H9 (cell line): ENCODE measurements around the gene XPO1. TPM values are rescaled to one million over a fixed set of nuclear protein-coding genes. Genes with fewer than 3 reads are reported as not detected.
"Not testable (repeated sequence)": the region's sequence is repeated elsewhere in the genome, so short reads cannot be mapped to it uniquely, and the experiment has no call there.

Experiments used
- DNase-seq: peaks from one replicate; pipeline ENCODE4 v3.0.0-alpha.2; 2017
- H2AFZ ChIP-seq: one replicate; pipeline ENCODE4 v1.6.1; 2013; ENCODE audit warnings: mild to moderate bottlenecking, low read length, control low read depth, moderate library complexity
- H2AK5ac ChIP-seq: 2 replicates; pipeline ENCODE4 v1.6.1; 2013; ENCODE audit warnings: low read length, control low read depth, mixed read lengths; ENCODE audit not compliant: insufficient read length
- H2BK120ac ChIP-seq: one replicate; pipeline ENCODE4 v1.6.1; 2013; ENCODE audit warnings: low read depth, mild to moderate bottlenecking, low read length, control low read depth, inconsistent platforms; ENCODE audit not compliant: poor library complexity, severe bottlenecking
- H2BK12ac ChIP-seq: 2 replicates; pipeline ENCODE4 v1.6.1; 2013; ENCODE audit warnings: low read length, control low read depth, mixed read lengths, low read depth; ENCODE audit not compliant: insufficient read length
- H2BK15ac ChIP-seq: 2 replicates; pipeline ENCODE4 v1.6.1; 2013; ENCODE audit warnings: low read depth, low read length, control low read depth
- H2BK20ac ChIP-seq: one replicate; pipeline ENCODE4 v1.6.1; 2013; ENCODE audit warnings: low read depth, mild to moderate bottlenecking, low read length, control low read depth, inconsistent platforms; ENCODE audit not compliant: poor library complexity, severe bottlenecking
- H2BK5ac ChIP-seq: 2 replicates; pipeline ENCODE4 v1.6.1; 2013; ENCODE audit warnings: low read length, control low read depth, mixed read lengths; ENCODE audit not compliant: insufficient read length
- H3K14ac ChIP-seq: 2 replicates; pipeline ENCODE4 v1.6.1; 2013; ENCODE audit warnings: low read length, control low read depth; ENCODE audit not compliant: insufficient read depth
- H3K18ac ChIP-seq: 2 replicates; pipeline ENCODE4 v1.6.1; 2013; ENCODE audit warnings: low read depth, mild to moderate bottlenecking, mixed read lengths, low read length, control low read depth; ENCODE audit not compliant: insufficient read length
- H3K23ac ChIP-seq: 2 replicates; pipeline ENCODE4 v1.6.1; 2013; ENCODE audit warnings: low read length, control low read depth, mixed read lengths, low read depth; ENCODE audit not compliant: insufficient read length
- H3K23me2 ChIP-seq: 2 replicates; pipeline ENCODE4 v1.6.1; 2013; ENCODE audit warnings: low read depth, mild to moderate bottlenecking, mixed read lengths, low read length, control low read depth; ENCODE audit not compliant: insufficient read length, poor library complexity, severe bottlenecking
- H3K27ac ChIP-seq: 2 replicates; pipeline ENCODE4 v1.5.1; 2013; ENCODE audit warnings: low read length, control low read depth, mixed read lengths, low read depth; ENCODE audit not compliant: insufficient read length
- H3K27me3 ChIP-seq: 2 replicates; pipeline ENCODE4 v1.6.1; 2013; ENCODE audit warnings: low read length, control low read depth, inconsistent platforms; ENCODE audit not compliant: insufficient read depth
- H3K4ac ChIP-seq: 2 replicates; pipeline ENCODE4 v1.6.1; 2013; ENCODE audit warnings: low read depth, mild to moderate bottlenecking, control low read depth, inconsistent platforms, low read length, moderate library complexity
- H3K4me1 ChIP-seq: 2 replicates; pipeline ENCODE4 v1.6.1; 2013; ENCODE audit warnings: low read length, control low read depth, inconsistent platforms; ENCODE audit not compliant: insufficient read depth
- H3K4me2 ChIP-seq: 2 replicates; pipeline ENCODE4 v1.6.1; 2013; ENCODE audit warnings: low read length, control low read depth, mixed read lengths; ENCODE audit not compliant: insufficient read length, insufficient read depth
- H3K56ac ChIP-seq: 2 replicates; pipeline ENCODE4 v1.6.1; 2013; ENCODE audit warnings: low read depth, mild to moderate bottlenecking, mixed read lengths, low read length, control low read depth; ENCODE audit not compliant: insufficient read length
- H3K79me1 ChIP-seq: 2 replicates; pipeline ENCODE4 v1.6.1; 2013; ENCODE audit warnings: low read depth, mild to moderate bottlenecking, moderate library complexity, low read length, control low read depth, inconsistent platforms; ENCODE audit not compliant: insufficient read depth, poor library complexity, severe bottlenecking
- H3K79me2 ChIP-seq: 2 replicates; pipeline ENCODE4 v1.6.1; 2013; ENCODE audit warnings: low read length, control low read depth, inconsistent platforms; ENCODE audit not compliant: insufficient read depth
- H3K9ac ChIP-seq: 2 replicates; pipeline ENCODE4 v1.6.1; 2013; ENCODE audit warnings: low read length, control low read depth, mixed read lengths; ENCODE audit not compliant: insufficient read length; ENCODE audit errors: extremely low read depth
- H3K9me3 ChIP-seq: one replicate; pipeline ENCODE4 v1.6.1; 2013; ENCODE audit warnings: low read depth, low read length, inconsistent platforms; ENCODE audit not compliant: control insufficient read depth
- H3T11ph ChIP-seq: one replicate; pipeline ENCODE4 v1.6.1; 2013; ENCODE audit warnings: mild to moderate bottlenecking, low read length, control low read depth, inconsistent platforms
- H4K20me1 ChIP-seq: one replicate; pipeline ENCODE4 v1.6.1; 2013; ENCODE audit not compliant: control insufficient read depth, insufficient read length, insufficient read depth
- H4K5ac ChIP-seq: 2 replicates; pipeline ENCODE4 v1.6.1; 2013; ENCODE audit warnings: low read depth, mild to moderate bottlenecking, mixed read lengths, low read length, control low read depth; ENCODE audit not compliant: insufficient read length
- H4K8ac ChIP-seq: replicated peaks from 2 replicates; pipeline ENCODE4 v1.6.1; 2013; ENCODE audit warnings: low read length, control low read depth, mixed read lengths, low read depth; ENCODE audit not compliant: insufficient read length
- H4K91ac ChIP-seq: 2 replicates; pipeline ENCODE4 v1.6.1; 2013; ENCODE audit warnings: low read depth, mild to moderate bottlenecking, moderate library complexity, mixed read lengths, low read length, control low read depth; ENCODE audit not compliant: insufficient read length
- H3K27ac Mint-ChIP-seq, 3 experiments: 2 replicates in 2 of 3; 3 replicates in 1 of 3; pipeline ENCODE4 v1.8.0; 2020 to 2021; ENCODE audit warnings: mixed read lengths in 3 of 3, mild to moderate bottlenecking in 1 of 3, moderate library complexity in 1 of 3
- H3K27me3 Mint-ChIP-seq: 2 replicates; pipeline ENCODE4 v1.8.0; 2021; ENCODE audit warnings: low read depth, mild to moderate bottlenecking, moderate library complexity, mixed read lengths
- H3K36me3 Mint-ChIP-seq, 3 experiments: 2 replicates in 2 of 3; 3 replicates in 1 of 3; pipeline ENCODE4 v1.8.0; 2020 to 2021; ENCODE audit warnings: low read depth in 3 of 3, mixed read lengths in 3 of 3; ENCODE audit not compliant: insufficient read depth in 1 of 3
- H3K4me1 Mint-ChIP-seq, 2 experiments: 2 replicates each; pipeline ENCODE4 v1.8.0; 2020; ENCODE audit warnings: mixed read lengths in 2 of 2
- H3K4me3 Mint-ChIP-seq, 2 experiments: 2 replicates in 1 of 2; 3 replicates in 1 of 2; pipeline ENCODE4 v1.8.0; 2020 to 2021; ENCODE audit warnings: mild to moderate bottlenecking in 2 of 2, mixed read lengths in 2 of 2, moderate library complexity in 1 of 2
- H3K9me3 Mint-ChIP-seq, 2 experiments: 2 replicates in 1 of 2; 3 replicates in 1 of 2; pipeline ENCODE4 v1.8.0; 2020; ENCODE audit warnings: mild to moderate bottlenecking in 2 of 2, mixed read lengths in 2 of 2, moderate library complexity in 1 of 2
- WGBS: extraction: QIAGEN DNeasy Blood & Tissue Kit; methylation state at CpG from one replicate; pipeline ENCODE4 v1.1.7; 2013; ENCODE audit warnings: missing lambda C conversion rate, low lambda C conversion rate, mixed read lengths; ENCODE audit not compliant: insufficient read length; ENCODE audit errors: extremely low coverage; 5-methylcytosine and 5-hydroxymethylcytosine counted together
- total RNA-seq: library from RNA; stranded (reverse); gene quantifications from 2 replicates; pipeline ENCODE4 v1.2.1, GENCODE V29; 2021
- TF ChIP-seq, protein P1 (sequence below): fragments of 200-600 bp; sonication (generic); conservative IDR thresholded peaks from 3 replicates; pipeline ENCODE4 v1.8.0; 2021; ENCODE audit warnings: antibody characterized with exemption, mild to moderate bottlenecking

The XPO1 gene
- total RNA-seq, 1 experiment from 2014 or later = 320 TPM

- no peak overlapping the region for H3T11ph ChIP-seq
- H4K91ac ChIP-seq = no peak overlapping the region
- H3K4me1 Mint-ChIP-seq = peaks cover 18 to 24% of the 10 kb centered on the region in 2 experiments
- no peak overlapping the region for H2AK5ac ChIP-seq
- peaks cover 2% of the 10 kb centered on the region; the same call in 1 of the 2 replicates for H3K4me1 ChIP-seq
- H3K9ac ChIP-seq = no peak overlapping the region
- no peak overlapping the region for H4K8ac ChIP-seq
- H3K4me2 ChIP-seq = no peak overlapping the region
- H3K23ac ChIP-seq = no peak overlapping the region
- H3K9me3 ChIP-seq = no peaks in the 10 kb centered on the region
- H2AFZ ChIP-seq = no peak overlapping the region
- H3K23me2 ChIP-seq = no peaks in the 10 kb centered on the region
- peak overlapping the region; percentile 46 to 88 (median 84); a peak in 5 of 7 replicates for H3K27ac Mint-ChIP-seq
- no peaks in the 10 kb centered on the region for H4K20me1 ChIP-seq
- H3K4ac ChIP-seq = no peak overlapping the region
- DNase-seq = no peak
- no peak overlapping the region for H2BK120ac ChIP-seq
- no peak overlapping the region for H3K56ac ChIP-seq
- no peaks in the 10 kb centered on the region for H3K79me1 ChIP-seq
- no peak overlapping the region for H3K4me3 Mint-ChIP-seq
- no peak overlapping the region for H2BK12ac ChIP-seq
- H3K18ac ChIP-seq = no peak overlapping the region
- H3K79me2 ChIP-seq = no peaks in the 10 kb centered on the region
- TF ChIP-seq, protein P1, sequence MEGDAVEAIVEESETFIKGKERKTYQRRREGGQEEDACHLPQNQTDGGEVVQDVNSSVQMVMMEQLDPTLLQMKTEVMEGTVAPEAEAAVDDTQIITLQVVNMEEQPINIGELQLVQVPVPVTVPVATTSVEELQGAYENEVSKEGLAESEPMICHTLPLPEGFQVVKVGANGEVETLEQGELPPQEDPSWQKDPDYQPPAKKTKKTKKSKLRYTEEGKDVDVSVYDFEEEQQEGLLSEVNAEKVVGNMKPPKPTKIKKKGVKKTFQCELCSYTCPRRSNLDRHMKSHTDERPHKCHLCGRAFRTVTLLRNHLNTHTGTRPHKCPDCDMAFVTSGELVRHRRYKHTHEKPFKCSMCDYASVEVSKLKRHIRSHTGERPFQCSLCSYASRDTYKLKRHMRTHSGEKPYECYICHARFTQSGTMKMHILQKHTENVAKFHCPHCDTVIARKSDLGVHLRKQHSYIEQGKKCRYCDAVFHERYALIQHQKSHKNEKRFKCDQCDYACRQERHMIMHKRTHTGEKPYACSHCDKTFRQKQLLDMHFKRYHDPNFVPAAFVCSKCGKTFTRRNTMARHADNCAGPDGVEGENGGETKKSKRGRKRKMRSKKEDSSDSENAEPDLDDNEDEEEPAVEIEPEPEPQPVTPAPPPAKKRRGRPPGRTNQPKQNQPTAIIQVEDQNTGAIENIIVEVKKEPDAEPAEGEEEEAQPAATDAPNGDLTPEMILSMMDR = no peak
- no peak overlapping the region for H4K5ac ChIP-seq
- no peak overlapping the region for H3K14ac ChIP-seq
- WGBS = no CpG with 5 or more reads among the region's 3 CpGs
- no peaks in the 10 kb centered on the region for H3K27me3 Mint-ChIP-seq
- H3K27ac ChIP-seq = no peak overlapping the region
- H2BK20ac ChIP-seq = no peak overlapping the region
- H2BK5ac ChIP-seq = no peak overlapping the region
- H3K27me3 ChIP-seq = no peaks in the 10 kb centered on the region
- H3K9me3 Mint-ChIP-seq = no peaks in the 10 kb centered on the region
- H3K36me3 Mint-ChIP-seq = no peaks in the 10 kb centered on the region; a peak in 1 of 7 replicates
- H2BK15ac ChIP-seq = no peak overlapping the region
Measured at GRCh38 chr2:61585383-61585782, 47.2 kb upstream of the XPO1 start.

DNA sequence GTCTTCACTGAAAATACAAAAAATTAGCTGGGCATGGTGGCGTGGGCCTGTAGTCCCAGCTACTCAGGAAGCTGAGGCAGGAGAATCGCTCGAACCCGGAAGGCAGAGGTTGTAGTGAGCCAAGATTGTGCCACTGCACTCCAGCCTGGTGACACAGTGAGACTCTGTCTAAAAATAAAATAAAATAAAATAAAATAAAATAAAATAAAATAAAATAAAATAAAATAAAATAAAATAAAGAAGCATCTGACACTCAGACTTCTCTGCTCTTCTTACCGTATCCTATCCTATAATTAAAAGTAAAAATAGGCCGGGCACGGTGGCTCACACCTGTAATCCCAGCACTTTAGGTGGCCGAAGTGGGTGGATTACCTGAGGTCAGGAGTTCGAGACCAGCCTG, 46.2 kb upstream of the XPO1 start:
- H2AK5ac ChIP-seq, H3K18ac ChIP-seq, DNase-seq, H3K4me2 ChIP-seq, H4K5ac ChIP-seq, H3K4me3 Mint-ChIP-seq, H3K4me1 ChIP-seq, H3K56ac ChIP-seq, H3K23me2 ChIP-seq, H4K20me1 ChIP-seq, H2BK20ac ChIP-seq, H3K27me3 Mint-ChIP-seq, H3K79me1 ChIP-seq, H2BK5ac ChIP-seq, H3K79me2 ChIP-seq, H3K9ac ChIP-seq, H3K27ac ChIP-seq, H4K8ac ChIP-seq, H3K27me3 ChIP-seq, H2BK120ac ChIP-seq, H2BK15ac ChIP-seq, H3K14ac ChIP-seq, H3K9me3 ChIP-seq, H2AFZ ChIP-seq, H3K9me3 Mint-ChIP-seq, H3K23ac ChIP-seq, H3T11ph ChIP-seq, H3K36me3 Mint-ChIP-seq, H2BK12ac ChIP-seq, H4K91ac ChIP-seq, H3K4ac ChIP-seq: not testable (repeated sequence)
- H3K27ac Mint-ChIP-seq = peak overlapping the region in 1 of 3 experiments; percentile 67; a peak in 2 of 7 replicates
- no CpG with 5 or more reads among the region's 9 CpGs for WGBS
- peaks cover 18 to 24% of the 10 kb centered on the region in 2 experiments for H3K4me1 Mint-ChIP-seq
